Peyer's patch (tissue), 4 donors: ENCODE results near the gene DCHS2. TPM values are rescaled to one million over a fixed set of nuclear protein-coding genes. Genes with fewer than 3 reads are reported as not detected.

Source experiments
- DNase-seq, 3 donors: peaks; one replicate each; pipeline ENCODE4 v3.0.0-alpha.2; 2017 to 2019
- H3K27ac ChIP-seq, 4 donors: fragments of 200-600 bp; sonication (generic); one replicate each; pipeline ENCODE4 v1.5.1; 2016 to 2019
- H3K27me3 ChIP-seq, 2 donors: fragments of 200-600 bp; sonication (generic); one replicate each; pipeline ENCODE4 v1.5.1; 2019
- H3K36me3 ChIP-seq, 3 donors: fragments of 200-600 bp; sonication (generic); one replicate each; pipeline ENCODE4 v1.5.1; 2016 to 2019
- H3K4me1 ChIP-seq, 4 donors: fragments of 200-600 bp; sonication (generic); one replicate each; pipeline ENCODE4 v1.5.1; 2016 to 2019
- H3K4me3 ChIP-seq, 4 donors: fragments of 200-600 bp; sonication (generic); 1 replicate in 3 of 4; 2 replicates in 1 of 4; pipeline ENCODE4 v1.5.1; 2016 to 2019; ENCODE audit warnings: mild to moderate bottlenecking in 1 of 4
- H3K9me3 ChIP-seq, 4 donors: fragments of 200-600 bp; sonication (generic); one replicate each; pipeline ENCODE4 v1.5.1; 2016 to 2019; ENCODE audit warnings: mild to moderate bottlenecking in 1 of 4
- POLR2A ChIP-seq, 2 donors: fragments of 450-650 bp; IDR thresholded peaks; one replicate each; pipeline ENCODE4 v1.5.1; 2017; ENCODE audit warnings: antibody characterized with exemption in 2 of 2, mild to moderate bottlenecking in 2 of 2, moderate library complexity in 2 of 2
- total RNA-seq, 4 donors: library from RNA; depleted of rRNA; stranded (reverse); fragments of >200 nt; gene quantifications; one replicate each; pipeline ENCODE4 v1.1.0, GENCODE V29; 2016
- TF ChIP-seq, protein P1 (sequence below), 6 experiments: fragments of 450-650 bp in 4 of 6; fragments of 200-600 bp in 2 of 6; sonication (generic) in 1 of 6; IDR thresholded peaks; one replicate each; pipeline ENCODE4 v1.5.1; 2017 to 2019; ENCODE audit warnings: antibody characterized with exemption in 6 of 6, mild to moderate bottlenecking in 3 of 6, moderate library complexity in 1 of 6

The DCHS2 gene
- total RNA-seq, 4 donors from 2014 or later = 0.28 to 0.88 (median 0.67) TPM; not detected in 1

DNA sequence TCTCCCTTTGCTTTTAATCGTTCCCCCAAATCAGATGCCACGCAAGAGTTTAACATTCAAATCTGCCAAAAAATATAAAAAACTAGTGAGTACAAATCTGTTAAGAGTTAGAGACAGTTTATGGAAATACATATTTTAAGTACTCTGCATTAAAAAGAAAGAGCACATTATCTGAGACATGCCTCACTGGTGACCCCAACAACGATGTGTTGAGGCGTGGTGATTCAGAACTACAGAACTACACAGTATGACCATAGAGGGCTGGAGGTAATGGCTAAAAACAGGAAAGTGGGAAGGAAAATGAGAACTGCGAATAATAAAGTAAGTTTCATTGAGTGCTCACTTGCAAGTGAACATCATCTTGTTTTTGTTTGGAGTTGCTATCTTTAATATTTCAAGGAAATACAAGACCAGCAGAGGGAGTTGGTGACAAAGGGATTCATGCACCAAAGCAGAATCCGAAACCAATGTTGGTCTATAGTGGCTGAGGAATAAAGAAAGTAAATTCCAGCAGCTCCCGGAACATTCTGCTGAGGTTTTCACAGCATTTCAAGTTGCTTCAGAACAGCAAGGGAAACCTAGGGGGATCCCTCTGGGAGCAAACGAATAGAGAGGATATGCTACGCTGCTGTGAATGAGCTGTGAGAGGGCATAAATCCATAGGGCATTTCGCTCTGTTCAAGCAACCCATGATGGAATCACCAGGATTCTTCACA lies 92.2 kb downstream of the DCHS2 start:
- Histone ChIP-seq H3K4me3 (peak overlapping the region in 1 of 4 donors; percentile 23), H3K36me3 (no peaks in the 10 kb centered on the region), H3K27me3 (no peaks in the 10 kb centered on the region), H3K27ac (no peak overlapping the region), H3K9me3 (no peaks in the 10 kb centered on the region), H3K4me1 (no peaks in the 10 kb centered on the region)
- no peak for TF ChIP-seq POLR2A (IDR thresholded peaks at IDR 0.05)
- TF ChIP-seq, protein P1, sequence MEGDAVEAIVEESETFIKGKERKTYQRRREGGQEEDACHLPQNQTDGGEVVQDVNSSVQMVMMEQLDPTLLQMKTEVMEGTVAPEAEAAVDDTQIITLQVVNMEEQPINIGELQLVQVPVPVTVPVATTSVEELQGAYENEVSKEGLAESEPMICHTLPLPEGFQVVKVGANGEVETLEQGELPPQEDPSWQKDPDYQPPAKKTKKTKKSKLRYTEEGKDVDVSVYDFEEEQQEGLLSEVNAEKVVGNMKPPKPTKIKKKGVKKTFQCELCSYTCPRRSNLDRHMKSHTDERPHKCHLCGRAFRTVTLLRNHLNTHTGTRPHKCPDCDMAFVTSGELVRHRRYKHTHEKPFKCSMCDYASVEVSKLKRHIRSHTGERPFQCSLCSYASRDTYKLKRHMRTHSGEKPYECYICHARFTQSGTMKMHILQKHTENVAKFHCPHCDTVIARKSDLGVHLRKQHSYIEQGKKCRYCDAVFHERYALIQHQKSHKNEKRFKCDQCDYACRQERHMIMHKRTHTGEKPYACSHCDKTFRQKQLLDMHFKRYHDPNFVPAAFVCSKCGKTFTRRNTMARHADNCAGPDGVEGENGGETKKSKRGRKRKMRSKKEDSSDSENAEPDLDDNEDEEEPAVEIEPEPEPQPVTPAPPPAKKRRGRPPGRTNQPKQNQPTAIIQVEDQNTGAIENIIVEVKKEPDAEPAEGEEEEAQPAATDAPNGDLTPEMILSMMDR (IDR thresholded peaks at IDR 0.05) = peak in 5 of 6 experiments; percentile 13 to 43 (median 29)
- DNase-seq = no peak

- TF ChIP-seq POLR2A (IDR thresholded peaks at IDR 0.05) = no peak
- TF ChIP-seq, protein P1 (IDR thresholded peaks at IDR 0.05) = no peak
- H3K4me3 ChIP-seq = no peak overlapping the region
- no peaks in the 10 kb centered on the region for H3K4me1 ChIP-seq
- no peaks in the 10 kb centered on the region for H3K36me3 ChIP-seq
- DNase-seq = no peak
- H3K27me3 ChIP-seq = no peaks in the 10 kb centered on the region
- no peak overlapping the region for H3K27ac ChIP-seq
- H3K9me3 ChIP-seq = no peaks in the 10 kb centered on the region
Measured at GRCh38 chr4:154390324-154390723, 101.3 kb downstream of the DCHS2 start.

GRCh38 chr4:154389148-154389547 lies 102.5 kb downstream of the DCHS2 start:
- TF ChIP-seq POLR2A (IDR thresholded peaks at IDR 0.05) = no peak
- TF ChIP-seq, protein P1 (IDR thresholded peaks at IDR 0.05) = no peak
- Histone ChIP-seq H3K9me3 (no peaks in the 10 kb centered on the region), H3K27ac (no peak overlapping the region), H3K27me3 (no peaks in the 10 kb centered on the region), H3K36me3 (no peaks in the 10 kb centered on the region), H3K4me3 (no peak overlapping the region), H3K4me1 (no peaks in the 10 kb centered on the region)
- no peak for DNase-seq

- Histone ChIP-seq H3K27ac (no peak overlapping the region), H3K27me3 (no peaks in the 10 kb centered on the region), H3K9me3 (no peaks in the 10 kb centered on the region), H3K36me3 (no peaks in the 10 kb centered on the region), H3K4me3 (no peak overlapping the region), H3K4me1 (no peaks in the 10 kb centered on the region)
- DNase-seq = no peak
- TF ChIP-seq, protein P1 (IDR thresholded peaks at IDR 0.05) = no peak
- no peak for TF ChIP-seq POLR2A (IDR thresholded peaks at IDR 0.05)
Measured at GRCh38 chr4:154384012-154384411, 107.6 kb downstream of the DCHS2 start.

DNA sequence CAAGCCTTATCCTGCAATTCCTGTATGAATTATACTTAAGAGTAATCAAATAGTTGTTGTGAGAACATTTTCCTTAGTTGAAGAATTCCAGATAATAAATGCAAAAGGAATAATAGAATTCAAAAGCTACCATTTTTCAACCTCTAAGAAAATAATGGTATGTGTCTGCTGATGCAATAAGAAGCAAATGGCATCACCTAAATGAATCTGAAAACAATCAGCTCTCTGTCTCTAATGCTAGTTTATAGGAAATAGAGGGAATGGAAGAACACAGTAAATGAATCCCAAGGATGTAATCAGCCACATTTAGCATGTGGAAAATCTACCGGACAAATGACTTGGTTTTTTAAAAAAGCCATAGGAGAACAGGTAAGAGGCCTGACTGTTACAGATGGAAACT lies 115.1 kb downstream of the DCHS2 start:
- Histone ChIP-seq H3K36me3 (no peaks in the 10 kb centered on the region), H3K27ac (no peak overlapping the region), H3K4me3 (no peak overlapping the region), H3K9me3 (no peaks in the 10 kb centered on the region), H3K4me1 (no peaks in the 10 kb centered on the region), H3K27me3 (no peaks in the 10 kb centered on the region)
- no peak for DNase-seq
- no peak for TF ChIP-seq POLR2A (IDR thresholded peaks at IDR 0.05)
- TF ChIP-seq, protein P1 (IDR thresholded peaks at IDR 0.05) = no peak
